ENCODE results near the gene BRINP3.

- TF ChIP-seq POLR2AphosphoS5 (IDR thresholded peaks at IDR 0.05; ENCODE audit: low read depth) = no peak
- no peak for TF ChIP-seq CTCF (conservative IDR thresholded peaks at IDR 0.05; ENCODE audit: low read depth in 2 of 2)
- TF ChIP-seq REST (IDR thresholded peaks at IDR 0.05; ENCODE audit: unreplicated experiment) = no peak
- TF ChIP-seq EZH2 (IDR thresholded peaks at IDR 0.05; ENCODE audit: low read depth, unreplicated experiment) = no peak
- no peak for TF ChIP-seq EZH2phosphoT487 (IDR thresholded peaks at IDR 0.05; ENCODE audit: unreplicated experiment)
- TF ChIP-seq JUNB (IDR thresholded peaks at IDR 0.05; ENCODE audit: unreplicated experiment) = no peak
- no peak for TF ChIP-seq CREB1 (CRISPR knock-in tag; IDR thresholded peaks at IDR 0.05; ENCODE audit: low read depth)
- no peak for TF ChIP-seq ZNF462 (CRISPR knock-in tag; IDR thresholded peaks at IDR 0.05)
- TF ChIP-seq NANOG (IDR thresholded peaks at IDR 0.05; ENCODE audit: borderline replicate concordance) = no peak
- TF ChIP-seq ETS1 (IDR thresholded peaks at IDR 0.05) = no peak
- no peak for TF ChIP-seq ZNF114 (CRISPR knock-in tag; IDR thresholded peaks at IDR 0.05)
- TF ChIP-seq ZNF331 (CRISPR knock-in tag; IDR thresholded peaks at IDR 0.05; ENCODE audit: low read depth) = no peak
- TF ChIP-seq STAT1 (IDR thresholded peaks at IDR 0.05; ENCODE audit: unreplicated experiment) = no peak
These were observed 308.8 kb downstream of the BRINP3 start for GRCh38 chr1:190168893-190169280.
